HEK293 (cell line): ENCODE measurements around the gene SCO1.

Source experiments
- BCL11B ChIP-seq: fragments of 450-650 bp; formaldehyde crosslinking; IDR thresholded peaks from 2 replicates; pipeline ENCODE4 v1.5.1; 2016; ENCODE audit warnings: low read depth, missing biosample characterization, missing genetic modification characterization
- GLI2 ChIP-seq: fragments of 450-650 bp; formaldehyde crosslinking; IDR thresholded peaks from 2 replicates; pipeline ENCODE4; 2017; ENCODE audit warnings: missing biosample characterization, missing genetic modification characterization, low read depth, borderline replicate concordance
- KLF8 ChIP-seq: fragments of 450-650 bp; formaldehyde crosslinking; IDR thresholded peaks from 2 replicates; pipeline ENCODE4 v1.5.1; 2016; ENCODE audit warnings: missing biosample characterization, missing genetic modification characterization
- KLF9 ChIP-seq: fragments of 450-650 bp; formaldehyde crosslinking; IDR thresholded peaks from 2 replicates; pipeline ENCODE4 v1.5.1; 2016; ENCODE audit warnings: missing biosample characterization, missing genetic modification characterization, low read depth
- SP2 ChIP-seq: fragments of 450-650 bp; formaldehyde crosslinking; IDR thresholded peaks from 2 replicates; pipeline ENCODE4 v1.5.1; 2016; ENCODE audit warnings: missing biosample characterization, missing genetic modification characterization
- ZNF132 ChIP-seq: fragments of 450-650 bp; formaldehyde crosslinking; IDR thresholded peaks from 2 replicates; pipeline ENCODE4 v1.5.1; 2017; ENCODE audit warnings: missing biosample characterization, missing genetic modification characterization, borderline replicate concordance
- ZNF248 ChIP-seq: fragments of 450-650 bp; formaldehyde crosslinking; IDR thresholded peaks from 2 replicates; pipeline ENCODE4 v1.5.1; 2017; ENCODE audit warnings: missing biosample characterization, missing genetic modification characterization
- ZNF274 ChIP-seq, 2 experiments: fragments of 200-500 bp in 1 of 2; fragments of 450-650 bp in 1 of 2; sonication (Bioruptor generic) in 1 of 2; formaldehyde crosslinking in 1 of 2; IDR thresholded peaks; 2 replicates each; pipeline versions ENCODE4 v1.5.1 to v1.6.1; 2014 to 2016; ENCODE audit warnings: borderline replicate concordance in 1 of 2, inconsistent platforms in 1 of 2, low read length in 1 of 2, missing biosample characterization in 1 of 2, missing genetic modification characterization in 1 of 2
- ZNF561 ChIP-seq: fragments of 450-650 bp; IDR thresholded peaks from 2 replicates; pipeline ENCODE4 v1.5.1; 2018; ENCODE audit warnings: missing biosample characterization, missing genetic modification characterization, borderline replicate concordance
- ZNF768 ChIP-seq: fragments of 450-650 bp; formaldehyde crosslinking; IDR thresholded peaks from 2 replicates; pipeline ENCODE4 v1.5.1; 2018; ENCODE audit warnings: missing biosample characterization, mild to moderate bottlenecking, missing genetic modification characterization
- TF ChIP-seq, protein P1 (sequence below): fragments of 450-650 bp; formaldehyde crosslinking; IDR thresholded peaks from 2 replicates; pipeline ENCODE4 v1.5.1; 2016; ENCODE audit warnings: missing biosample characterization, missing genetic modification characterization
- TF ChIP-seq, protein P2 (sequence below): fragments of 450-650 bp; formaldehyde crosslinking; IDR thresholded peaks from 2 replicates; pipeline ENCODE4 v1.5.1; 2016; ENCODE audit warnings: missing biosample characterization, missing genetic modification characterization
- TF ChIP-seq, protein P3 (sequence below): fragments of 450-650 bp; formaldehyde crosslinking; IDR thresholded peaks from 2 replicates; pipeline ENCODE4 v1.5.1; 2016; ENCODE audit warnings: missing biosample characterization, missing genetic modification characterization
- TF ChIP-seq, protein P4 (sequence below): fragments of 450-650 bp; formaldehyde crosslinking; conservative IDR thresholded peaks from 2 replicates; pipeline ENCODE4 v1.5.1; 2016; ENCODE audit warnings: low read depth, missing biosample characterization, missing genetic modification characterization

DNA sequence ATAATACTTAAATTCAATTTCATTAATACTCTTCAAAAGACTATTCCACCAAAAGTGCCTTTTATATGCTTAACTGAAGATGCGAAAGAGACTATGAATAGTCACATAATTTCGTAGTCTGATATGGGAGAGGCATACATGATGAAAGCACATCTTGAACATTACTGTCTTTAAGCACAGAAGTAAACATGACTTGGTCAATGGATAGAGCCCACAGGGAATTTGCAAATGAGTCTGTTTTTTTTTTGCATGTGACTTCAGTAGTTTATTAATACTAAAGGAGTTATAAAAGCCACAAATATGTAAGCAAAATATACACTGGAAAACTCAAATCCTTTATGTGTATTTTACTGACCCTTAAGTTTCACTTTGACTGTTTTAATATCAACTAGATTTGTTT is 16.0 kb upstream of the SCO1 start:
- TF ChIP-seq BCL11B (tag by site-specific recombination) (no peak), KLF9 (tag by site-specific recombination) (no peak), GLI2 (tag by site-specific recombination) (no peak), ZNF274 (IDR thresholded peaks at IDR 0.05; ENCODE audit: low read length) (no peak), ZNF274 (tag by site-specific recombination; IDR thresholded peaks at IDR 0.05; ENCODE audit: borderline replicate concordance) (no peak), ZNF768 (tag by site-specific recombination) (no peak), ZNF132 (no peak), ZNF561 (tag by site-specific recombination) (no peak), ZNF248 (tag by site-specific recombination) (no peak), SP2 (tag by site-specific recombination) (no peak), KLF8 (tag by site-specific recombination) (no peak)
- TF ChIP-seq, protein P1, sequence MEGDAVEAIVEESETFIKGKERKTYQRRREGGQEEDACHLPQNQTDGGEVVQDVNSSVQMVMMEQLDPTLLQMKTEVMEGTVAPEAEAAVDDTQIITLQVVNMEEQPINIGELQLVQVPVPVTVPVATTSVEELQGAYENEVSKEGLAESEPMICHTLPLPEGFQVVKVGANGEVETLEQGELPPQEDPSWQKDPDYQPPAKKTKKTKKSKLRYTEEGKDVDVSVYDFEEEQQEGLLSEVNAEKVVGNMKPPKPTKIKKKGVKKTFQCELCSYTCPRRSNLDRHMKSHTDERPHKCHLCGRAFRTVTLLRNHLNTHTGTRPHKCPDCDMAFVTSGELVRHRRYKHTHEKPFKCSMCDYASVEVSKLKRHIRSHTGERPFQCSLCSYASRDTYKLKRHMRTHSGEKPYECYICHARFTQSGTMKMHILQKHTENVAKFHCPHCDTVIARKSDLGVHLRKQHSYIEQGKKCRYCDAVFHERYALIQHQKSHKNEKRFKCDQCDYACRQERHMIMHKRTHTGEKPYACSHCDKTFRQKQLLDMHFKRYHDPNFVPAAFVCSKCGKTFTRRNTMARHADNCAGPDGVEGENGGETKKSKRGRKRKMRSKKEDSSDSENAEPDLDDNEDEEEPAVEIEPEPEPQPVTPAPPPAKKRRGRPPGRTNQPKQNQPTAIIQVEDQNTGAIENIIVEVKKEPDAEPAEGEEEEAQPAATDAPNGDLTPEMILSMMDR = no peak
- TF ChIP-seq, protein P2, sequence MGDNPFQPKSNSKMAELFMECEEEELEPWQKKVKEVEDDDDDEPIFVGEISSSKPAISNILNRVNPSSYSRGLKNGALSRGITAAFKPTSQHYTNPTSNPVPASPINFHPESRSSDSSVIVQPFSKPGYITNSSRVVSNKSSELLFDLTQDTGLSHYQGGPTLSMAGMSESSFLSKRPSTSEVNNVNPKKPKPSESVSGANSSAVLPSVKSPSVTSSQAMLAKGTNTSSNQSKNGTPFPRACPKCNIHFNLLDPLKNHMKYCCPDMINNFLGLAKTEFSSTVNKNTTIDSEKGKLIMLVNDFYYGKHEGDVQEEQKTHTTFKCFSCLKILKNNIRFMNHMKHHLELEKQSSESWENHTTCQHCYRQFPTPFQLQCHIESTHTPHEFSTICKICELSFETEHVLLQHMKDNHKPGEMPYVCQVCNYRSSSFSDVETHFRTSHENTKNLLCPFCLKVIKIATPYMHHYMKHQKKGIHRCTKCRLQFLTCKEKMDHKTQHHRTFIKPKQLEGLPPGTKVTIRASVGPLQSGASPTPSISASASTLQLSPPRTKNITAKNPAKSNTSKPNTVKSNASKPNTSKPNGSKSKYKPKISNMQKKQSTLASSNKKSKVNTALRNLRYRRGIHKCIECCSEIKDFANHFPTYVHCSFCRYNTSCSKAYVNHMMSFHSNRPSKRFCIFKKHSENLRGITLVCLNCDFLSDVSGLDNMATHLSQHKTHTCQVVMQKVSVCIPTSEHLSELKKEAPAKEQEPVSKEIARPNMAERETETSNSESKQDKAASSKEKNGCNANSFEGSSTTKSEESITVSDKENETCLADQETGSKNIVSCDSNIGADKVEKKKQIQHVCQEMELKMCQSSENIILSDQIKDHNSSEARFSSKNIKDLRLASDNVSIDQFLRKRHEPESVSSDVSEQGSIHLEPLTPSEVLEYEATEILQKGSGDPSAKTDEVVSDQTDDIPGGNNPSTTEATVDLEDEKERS (tag by site-specific recombination) = no peak
- TF ChIP-seq, protein P3, sequence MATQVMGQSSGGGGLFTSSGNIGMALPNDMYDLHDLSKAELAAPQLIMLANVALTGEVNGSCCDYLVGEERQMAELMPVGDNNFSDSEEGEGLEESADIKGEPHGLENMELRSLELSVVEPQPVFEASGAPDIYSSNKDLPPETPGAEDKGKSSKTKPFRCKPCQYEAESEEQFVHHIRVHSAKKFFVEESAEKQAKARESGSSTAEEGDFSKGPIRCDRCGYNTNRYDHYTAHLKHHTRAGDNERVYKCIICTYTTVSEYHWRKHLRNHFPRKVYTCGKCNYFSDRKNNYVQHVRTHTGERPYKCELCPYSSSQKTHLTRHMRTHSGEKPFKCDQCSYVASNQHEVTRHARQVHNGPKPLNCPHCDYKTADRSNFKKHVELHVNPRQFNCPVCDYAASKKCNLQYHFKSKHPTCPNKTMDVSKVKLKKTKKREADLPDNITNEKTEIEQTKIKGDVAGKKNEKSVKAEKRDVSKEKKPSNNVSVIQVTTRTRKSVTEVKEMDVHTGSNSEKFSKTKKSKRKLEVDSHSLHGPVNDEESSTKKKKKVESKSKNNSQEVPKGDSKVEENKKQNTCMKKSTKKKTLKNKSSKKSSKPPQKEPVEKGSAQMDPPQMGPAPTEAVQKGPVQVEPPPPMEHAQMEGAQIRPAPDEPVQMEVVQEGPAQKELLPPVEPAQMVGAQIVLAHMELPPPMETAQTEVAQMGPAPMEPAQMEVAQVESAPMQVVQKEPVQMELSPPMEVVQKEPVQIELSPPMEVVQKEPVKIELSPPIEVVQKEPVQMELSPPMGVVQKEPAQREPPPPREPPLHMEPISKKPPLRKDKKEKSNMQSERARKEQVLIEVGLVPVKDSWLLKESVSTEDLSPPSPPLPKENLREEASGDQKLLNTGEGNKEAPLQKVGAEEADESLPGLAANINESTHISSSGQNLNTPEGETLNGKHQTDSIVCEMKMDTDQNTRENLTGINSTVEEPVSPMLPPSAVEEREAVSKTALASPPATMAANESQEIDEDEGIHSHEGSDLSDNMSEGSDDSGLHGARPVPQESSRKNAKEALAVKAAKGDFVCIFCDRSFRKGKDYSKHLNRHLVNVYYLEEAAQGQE (tag by site-specific recombination) = no peak
- TF ChIP-seq, protein P4, sequence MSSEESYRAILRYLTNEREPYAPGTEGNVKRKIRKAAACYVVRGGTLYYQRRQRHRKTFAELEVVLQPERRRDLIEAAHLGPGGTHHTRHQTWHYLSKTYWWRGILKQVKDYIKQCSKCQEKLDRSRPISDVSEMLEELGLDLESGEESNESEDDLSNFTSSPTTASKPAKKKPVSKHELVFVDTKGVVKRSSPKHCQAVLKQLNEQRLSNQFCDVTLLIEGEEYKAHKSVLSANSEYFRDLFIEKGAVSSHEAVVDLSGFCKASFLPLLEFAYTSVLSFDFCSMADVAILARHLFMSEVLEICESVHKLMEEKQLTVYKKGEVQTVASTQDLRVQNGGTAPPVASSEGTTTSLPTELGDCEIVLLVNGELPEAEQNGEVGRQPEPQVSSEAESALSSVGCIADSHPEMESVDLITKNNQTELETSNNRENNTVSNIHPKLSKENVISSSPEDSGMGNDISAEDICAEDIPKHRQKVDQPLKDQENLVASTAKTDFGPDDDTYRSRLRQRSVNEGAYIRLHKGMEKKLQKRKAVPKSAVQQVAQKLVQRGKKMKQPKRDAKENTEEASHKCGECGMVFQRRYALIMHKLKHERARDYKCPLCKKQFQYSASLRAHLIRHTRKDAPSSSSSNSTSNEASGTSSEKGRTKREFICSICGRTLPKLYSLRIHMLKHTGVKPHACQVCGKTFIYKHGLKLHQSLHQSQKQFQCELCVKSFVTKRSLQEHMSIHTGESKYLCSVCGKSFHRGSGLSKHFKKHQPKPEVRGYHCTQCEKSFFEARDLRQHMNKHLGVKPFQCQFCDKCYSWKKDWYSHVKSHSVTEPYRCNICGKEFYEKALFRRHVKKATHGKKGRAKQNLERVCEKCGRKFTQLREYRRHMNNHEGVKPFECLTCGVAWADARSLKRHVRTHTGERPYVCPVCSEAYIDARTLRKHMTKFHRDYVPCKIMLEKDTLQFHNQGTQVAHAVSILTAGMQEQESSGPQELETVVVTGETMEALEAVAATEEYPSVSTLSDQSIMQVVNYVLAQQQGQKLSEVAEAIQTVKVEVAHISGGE = no peak
